Upper lobe of left lung (tissue), 4 donors: ENCODE data around the gene JUNB.
A peak's percentile ranks its signal among the peaks of the same experiment; 100 is the strongest.

Source experiments
- CTCF ChIP-seq, 6 experiments: fragments of 450-650 bp in 4 of 6; fragments of 200-600 bp in 2 of 6; sonication (generic) in 2 of 6; IDR thresholded peaks; one replicate each; pipeline ENCODE4 v1.5.1; 2016 to 2019; ENCODE audit warnings: antibody characterized with exemption in 6 of 6
- POLR2A ChIP-seq, 4 donors: fragments of 450-650 bp; IDR thresholded peaks; one replicate each; pipeline ENCODE4 v1.5.1; 2016 to 2017; ENCODE audit warnings: antibody characterized with exemption in 4 of 4, mild to moderate bottlenecking in 2 of 4

- TF ChIP-seq CTCF (IDR thresholded peaks at IDR 0.05) (peak in 2 of 6 experiments; percentile 6 to 12), POLR2A (IDR thresholded peaks at IDR 0.05) (no peak)
These were observed 7.9 kb upstream of the JUNB start for GRCh38 chr19:12783291-12783848.
